HL-60 (cell line): ENCODE measurements around the gene SASH1.

Experiments
- CTCF ChIP-seq: IDR thresholded peaks from one replicate; pipeline ENCODE4 v1.5.1; 2011; ENCODE audit warnings: low read length, control low read depth, inconsistent platforms; ENCODE audit not compliant: insufficient read depth
- GABPA ChIP-seq: IDR thresholded peaks from 2 replicates; pipeline ENCODE4 v1.6.1; 2012; ENCODE audit warnings: low read depth
- POLR2AphosphoS5 ChIP-seq: IDR thresholded peaks from 2 replicates; pipeline ENCODE4 v1.6.1; 2012; ENCODE audit warnings: low read depth
- SPI1 ChIP-seq: IDR thresholded peaks from 2 replicates; pipeline ENCODE4 v1.6.1; 2012; ENCODE audit warnings: low read depth, mild to moderate bottlenecking, borderline replicate concordance
- TF ChIP-seq, protein P1 (sequence below): IDR thresholded peaks from 2 replicates; pipeline ENCODE4 v1.6.1; 2012; ENCODE audit warnings: low read depth; ENCODE audit not compliant: insufficient replicate concordance

- TF ChIP-seq POLR2AphosphoS5 (no peak), CTCF (no peak), SPI1 (no peak), GABPA (no peak)
- TF ChIP-seq, protein P1, sequence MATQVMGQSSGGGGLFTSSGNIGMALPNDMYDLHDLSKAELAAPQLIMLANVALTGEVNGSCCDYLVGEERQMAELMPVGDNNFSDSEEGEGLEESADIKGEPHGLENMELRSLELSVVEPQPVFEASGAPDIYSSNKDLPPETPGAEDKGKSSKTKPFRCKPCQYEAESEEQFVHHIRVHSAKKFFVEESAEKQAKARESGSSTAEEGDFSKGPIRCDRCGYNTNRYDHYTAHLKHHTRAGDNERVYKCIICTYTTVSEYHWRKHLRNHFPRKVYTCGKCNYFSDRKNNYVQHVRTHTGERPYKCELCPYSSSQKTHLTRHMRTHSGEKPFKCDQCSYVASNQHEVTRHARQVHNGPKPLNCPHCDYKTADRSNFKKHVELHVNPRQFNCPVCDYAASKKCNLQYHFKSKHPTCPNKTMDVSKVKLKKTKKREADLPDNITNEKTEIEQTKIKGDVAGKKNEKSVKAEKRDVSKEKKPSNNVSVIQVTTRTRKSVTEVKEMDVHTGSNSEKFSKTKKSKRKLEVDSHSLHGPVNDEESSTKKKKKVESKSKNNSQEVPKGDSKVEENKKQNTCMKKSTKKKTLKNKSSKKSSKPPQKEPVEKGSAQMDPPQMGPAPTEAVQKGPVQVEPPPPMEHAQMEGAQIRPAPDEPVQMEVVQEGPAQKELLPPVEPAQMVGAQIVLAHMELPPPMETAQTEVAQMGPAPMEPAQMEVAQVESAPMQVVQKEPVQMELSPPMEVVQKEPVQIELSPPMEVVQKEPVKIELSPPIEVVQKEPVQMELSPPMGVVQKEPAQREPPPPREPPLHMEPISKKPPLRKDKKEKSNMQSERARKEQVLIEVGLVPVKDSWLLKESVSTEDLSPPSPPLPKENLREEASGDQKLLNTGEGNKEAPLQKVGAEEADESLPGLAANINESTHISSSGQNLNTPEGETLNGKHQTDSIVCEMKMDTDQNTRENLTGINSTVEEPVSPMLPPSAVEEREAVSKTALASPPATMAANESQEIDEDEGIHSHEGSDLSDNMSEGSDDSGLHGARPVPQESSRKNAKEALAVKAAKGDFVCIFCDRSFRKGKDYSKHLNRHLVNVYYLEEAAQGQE: no peak
Observed at GRCh38 chr6:148593813-148594170, 251.2 kb downstream of the SASH1 start.
